HG03432 (cell line): ENCODE results near the gene SBK1.

Experiments used
- ATAC-seq: cut with Tn5 transposase; IDR thresholded peaks from one replicate; pipeline ENCODE4 v1.9.1; 2021; ENCODE audit warnings: mild to moderate bottlenecking, moderate library complexity; ENCODE audit not compliant: unreplicated experiment

The SBK1 gene

DNA sequence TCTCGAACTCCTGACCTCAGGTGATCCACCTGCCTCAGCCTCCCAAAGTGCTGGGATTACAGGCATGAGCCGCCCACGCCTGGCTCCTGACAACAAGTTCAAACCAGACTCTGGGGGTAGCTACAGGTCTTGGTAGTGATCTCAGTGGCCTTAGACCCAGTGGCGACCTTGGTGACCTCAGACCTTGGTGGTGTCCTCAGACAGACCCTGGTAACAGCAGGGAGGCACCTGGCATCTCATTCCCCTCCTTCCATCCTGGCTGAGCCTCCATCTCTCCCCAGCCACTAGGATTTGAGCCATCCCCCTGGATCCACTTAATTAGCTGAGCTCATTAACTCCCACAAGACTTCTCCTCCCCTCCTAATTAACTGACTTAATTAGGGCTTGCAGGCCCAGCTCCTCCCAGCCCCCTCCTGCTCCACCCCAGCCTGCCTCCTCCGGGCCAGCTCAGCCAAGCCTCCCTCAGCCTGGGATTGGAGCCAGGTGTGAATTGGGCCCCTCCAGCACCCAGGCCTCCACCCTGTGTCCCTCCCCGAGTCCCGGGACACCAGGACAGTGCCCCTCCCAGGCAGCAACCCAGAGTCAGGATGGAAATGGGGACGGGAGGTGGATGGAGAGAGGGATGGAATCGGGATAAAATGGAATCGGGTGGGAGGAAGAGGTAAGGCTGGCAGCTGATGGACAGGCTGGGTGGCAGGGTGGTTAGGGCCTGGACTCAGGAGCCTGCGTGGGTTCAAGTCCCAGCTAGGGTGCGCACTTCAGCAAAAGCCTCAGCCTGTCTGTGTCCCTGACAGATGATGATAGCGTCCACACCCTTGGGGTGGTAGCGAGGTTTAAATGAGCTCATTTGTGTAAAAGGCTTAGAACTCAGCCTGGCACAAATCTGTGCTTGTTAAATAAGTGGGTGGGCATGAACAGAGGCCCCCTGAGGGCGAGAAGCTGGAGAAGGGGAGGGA lies 11.2 kb upstream of the SBK1 start:
- no peak for ATAC-seq

DNA sequence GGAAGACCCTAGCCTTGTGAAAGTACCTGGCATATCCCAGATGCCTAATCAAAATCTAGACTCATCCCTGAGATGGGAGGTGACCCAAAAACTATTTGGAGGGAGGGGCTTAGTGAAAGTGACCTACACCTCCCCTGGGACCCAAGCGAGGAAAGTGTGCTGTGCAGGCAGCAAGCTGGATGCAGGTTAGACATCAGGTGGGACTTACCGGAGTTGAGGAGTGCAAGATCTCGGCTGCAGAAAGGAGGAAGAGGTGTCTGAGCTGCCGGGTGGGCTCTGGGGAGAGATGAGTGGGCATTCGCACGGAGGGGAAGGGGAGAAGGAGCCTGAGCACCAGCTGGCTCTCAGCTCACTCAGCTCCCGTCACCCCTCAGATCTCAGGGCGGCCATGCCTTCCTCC lies 10.3 kb upstream of the SBK1 start:
- ATAC-seq, result no peak

DNA sequence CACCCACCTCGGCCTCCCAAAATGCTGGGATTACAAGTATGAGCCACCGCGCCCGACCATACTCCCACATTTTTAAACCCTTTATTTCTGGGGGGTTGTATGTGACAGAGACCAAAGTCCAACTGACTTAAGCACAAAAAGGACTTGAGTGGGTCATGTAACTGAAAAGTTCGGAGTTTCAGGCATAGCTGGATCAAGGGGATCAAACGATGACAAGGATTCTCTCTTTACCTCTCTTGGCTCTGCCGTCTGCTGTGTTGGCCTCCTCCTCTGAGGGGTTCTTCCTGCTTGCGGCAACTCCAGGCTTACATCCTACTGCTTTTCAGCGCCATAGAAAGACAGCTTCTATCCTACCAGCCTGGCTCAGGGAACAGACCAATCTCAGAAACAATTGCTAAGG lies 9.2 kb upstream of the SBK1 start:
- no peak for ATAC-seq

DNA sequence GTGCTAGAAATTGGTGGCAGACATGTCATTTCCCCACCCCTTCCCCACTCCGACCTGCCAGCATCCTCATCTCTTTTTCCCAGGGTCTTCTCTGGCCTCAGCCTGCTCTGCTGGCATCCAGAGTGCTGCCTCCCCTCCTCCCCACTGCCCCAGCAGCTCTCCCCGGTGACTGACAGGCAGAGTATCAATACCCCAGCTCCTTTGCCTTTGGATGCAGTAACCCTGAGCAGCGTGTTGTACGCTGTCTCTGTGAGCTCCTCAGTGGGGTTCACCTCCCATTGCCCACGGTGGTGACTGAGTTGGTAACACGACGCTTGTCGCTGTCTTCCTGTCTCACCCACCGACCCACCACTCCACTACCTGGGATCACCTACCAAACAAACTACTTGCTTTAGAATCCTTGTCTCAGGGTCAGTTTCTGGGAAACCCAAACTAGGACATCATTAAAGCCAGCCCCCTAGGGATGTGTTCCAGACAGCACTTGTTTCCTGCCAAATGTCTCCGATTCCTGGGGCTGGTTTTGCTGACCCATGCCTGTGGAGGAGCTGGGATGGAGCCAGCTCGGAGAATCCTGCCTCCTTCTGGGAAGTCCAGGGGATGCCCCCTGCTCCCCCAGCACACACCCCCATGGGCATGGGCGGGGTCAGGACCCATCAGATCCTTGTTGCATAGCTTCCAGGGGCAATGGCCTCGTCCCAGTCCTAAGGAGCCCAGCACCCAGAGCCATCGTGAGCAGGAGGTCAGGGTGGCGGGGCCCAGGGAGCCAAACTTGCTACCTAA lies 8.3 kb upstream of the SBK1 start:
- ATAC-seq, result no peak

DNA sequence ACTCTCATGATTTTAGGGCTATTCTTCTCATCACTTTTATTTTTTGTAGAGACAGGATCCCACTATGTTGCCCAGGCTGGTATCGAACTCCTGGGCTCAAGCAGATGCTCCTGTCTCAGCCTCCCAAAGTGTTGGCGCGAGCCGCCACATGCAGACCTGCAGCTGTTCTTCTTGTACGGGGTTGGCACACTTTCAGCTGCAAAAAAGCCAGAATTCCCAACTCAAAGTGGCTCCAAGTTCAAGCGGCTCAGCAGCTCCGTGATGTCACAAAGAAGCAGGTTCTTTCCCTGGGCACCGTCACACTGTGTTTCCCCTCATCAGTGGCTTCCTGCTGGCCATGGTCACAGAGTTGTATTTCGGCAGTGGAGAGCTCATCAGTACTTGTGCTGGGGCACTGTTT lies 6.7 kb upstream of the SBK1 start:
- ATAC-seq, result no peak

DNA sequence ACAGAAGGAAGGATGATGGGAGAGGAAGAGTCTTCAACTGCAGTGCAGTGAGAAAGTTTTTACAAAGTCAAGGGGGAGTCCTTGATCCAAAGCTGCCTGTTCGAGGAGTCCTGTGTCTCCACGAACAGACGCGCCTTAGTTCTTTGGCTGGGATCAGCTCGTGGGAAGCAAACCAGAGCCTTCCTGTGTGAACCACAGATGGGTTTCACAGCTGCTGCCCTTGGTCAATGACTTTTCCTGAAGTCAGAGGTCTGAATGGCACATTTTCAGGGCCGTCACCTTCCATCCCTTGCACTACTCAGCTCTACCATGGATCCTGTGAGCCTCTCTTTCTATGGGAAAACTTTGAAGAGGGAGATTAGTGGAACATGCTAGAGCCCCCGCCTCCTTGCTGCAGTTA lies 4.2 kb upstream of the SBK1 start:
- ATAC-seq, result no peak

DNA sequence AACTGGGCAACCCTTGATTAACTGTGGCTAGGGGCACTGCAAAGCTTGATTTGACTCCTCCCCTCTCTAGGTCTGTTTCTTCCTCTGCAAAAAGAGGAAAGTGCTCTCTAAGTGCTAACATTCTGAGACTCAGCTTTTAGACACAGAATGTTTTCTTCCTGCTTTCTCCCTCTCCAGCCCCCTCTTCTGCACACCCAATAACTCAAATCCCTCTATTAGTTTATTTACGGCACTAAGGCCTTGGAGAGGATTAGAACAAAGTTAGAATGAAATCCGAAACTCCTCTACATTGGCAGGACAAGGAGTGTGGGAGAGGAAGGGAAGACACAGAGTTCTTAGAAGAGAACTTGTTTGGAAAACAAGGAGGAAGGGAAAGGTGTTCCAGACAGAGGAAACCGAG lies 3.3 kb upstream of the SBK1 start:
- ATAC-seq, result no peak

DNA sequence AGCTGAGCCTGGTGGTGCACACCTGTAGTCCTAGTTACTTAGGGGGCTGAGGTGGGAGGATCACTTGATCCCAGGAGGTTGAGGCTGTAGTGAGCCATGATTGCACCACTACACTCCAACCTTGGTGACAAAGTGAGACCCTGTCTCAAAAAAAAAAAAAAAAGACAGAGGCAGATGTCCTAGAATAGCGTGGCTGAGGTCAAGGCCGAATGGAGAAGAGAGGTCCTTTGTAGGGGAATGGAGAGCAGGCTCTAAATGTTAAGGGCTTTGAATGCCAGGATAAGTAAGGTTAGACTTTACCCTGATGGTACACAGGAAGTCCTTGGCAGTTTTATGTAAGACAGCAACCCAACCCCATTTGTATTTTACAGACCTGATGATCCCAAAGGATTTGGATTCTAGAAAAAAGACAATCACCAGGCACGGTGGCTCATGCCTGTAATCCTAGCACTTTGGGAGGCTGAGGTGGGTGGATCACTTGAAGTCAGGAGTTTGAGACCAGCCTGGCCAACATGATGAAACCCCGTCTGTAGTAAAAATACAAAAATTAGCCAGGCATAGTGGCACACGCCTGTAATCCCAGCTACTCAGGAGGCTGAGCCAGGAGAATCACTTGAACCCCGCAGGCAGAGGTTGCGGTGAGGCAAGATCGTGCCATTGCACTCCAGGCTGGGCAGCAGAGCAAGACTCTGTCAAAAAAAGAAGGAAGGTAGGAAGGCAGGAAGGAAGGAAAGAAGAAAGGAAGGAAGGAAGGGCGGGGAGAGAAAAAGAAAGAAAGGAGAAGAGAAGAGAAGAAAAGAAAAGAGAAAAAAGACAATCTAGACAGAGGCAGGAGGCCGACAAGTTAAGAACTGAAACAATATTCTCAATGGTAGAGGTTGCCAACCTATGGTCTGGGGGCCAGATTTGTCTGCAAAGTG lies 2.1 kb upstream of the SBK1 start:
- ATAC-seq, result no peak

DNA sequence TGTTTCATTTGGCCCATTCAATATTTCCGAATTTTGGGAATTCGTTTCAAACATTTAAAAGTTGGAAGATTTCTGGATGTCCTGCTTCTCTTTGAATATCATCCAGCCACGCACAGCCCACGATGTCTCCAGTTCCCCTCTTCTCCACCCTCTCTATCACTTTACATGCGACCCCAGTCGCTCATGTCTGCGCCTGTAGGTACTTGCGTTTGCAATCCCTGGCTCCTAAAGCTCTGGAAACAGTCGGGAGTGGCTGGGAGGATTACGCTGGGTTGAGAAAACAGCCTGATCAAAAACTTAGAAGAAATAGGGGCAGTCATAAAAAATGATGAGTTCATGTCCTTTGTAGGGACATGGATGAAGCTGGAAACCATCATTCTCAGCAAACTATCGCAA lies 1.5 kb upstream of the SBK1 start:
- ATAC-seq, result no peak

DNA sequence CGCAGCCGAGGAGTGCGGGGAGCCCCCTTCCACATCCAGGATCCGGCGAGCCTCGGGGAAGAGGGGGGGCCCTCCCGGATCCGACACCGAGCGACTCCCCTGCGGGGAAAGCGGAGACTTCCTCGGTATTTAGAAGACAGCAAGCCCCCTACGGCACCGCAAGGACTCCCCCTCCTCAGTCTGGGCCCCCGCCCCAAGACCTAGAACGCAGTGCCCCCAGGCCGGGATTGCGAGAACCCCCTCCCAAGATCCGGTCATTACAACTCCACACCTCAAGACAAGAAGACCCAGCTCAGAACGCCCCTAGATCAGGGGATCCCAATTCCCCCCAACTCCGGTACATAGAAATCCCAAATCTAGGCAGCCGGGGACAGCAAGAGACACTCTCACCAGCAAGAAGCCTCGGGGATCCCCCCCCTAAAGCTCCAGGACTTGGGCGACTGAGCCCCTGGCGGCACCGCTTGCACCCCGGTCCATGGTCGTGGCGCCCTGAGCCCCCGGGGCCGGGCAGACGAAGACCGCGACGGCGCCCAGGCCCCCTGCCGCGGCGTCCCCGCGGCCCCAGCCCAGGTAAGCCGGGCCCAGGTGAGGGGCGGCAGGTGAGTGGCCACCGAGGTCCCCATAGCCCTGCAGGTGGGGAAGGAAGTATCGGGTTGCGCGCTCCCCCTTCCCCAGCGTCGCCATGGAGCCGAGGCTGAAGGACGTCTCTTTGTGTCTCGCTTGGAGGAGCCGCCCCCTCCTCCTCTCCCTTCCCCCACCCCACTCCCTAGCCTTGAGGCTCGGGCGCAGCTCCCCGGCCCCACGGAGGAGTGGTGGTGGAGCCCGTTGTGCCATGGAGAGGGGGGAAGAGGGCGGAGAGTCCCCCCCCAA lies 641 bp downstream of the SBK1 start:
- ATAC-seq, result no peak

DNA sequence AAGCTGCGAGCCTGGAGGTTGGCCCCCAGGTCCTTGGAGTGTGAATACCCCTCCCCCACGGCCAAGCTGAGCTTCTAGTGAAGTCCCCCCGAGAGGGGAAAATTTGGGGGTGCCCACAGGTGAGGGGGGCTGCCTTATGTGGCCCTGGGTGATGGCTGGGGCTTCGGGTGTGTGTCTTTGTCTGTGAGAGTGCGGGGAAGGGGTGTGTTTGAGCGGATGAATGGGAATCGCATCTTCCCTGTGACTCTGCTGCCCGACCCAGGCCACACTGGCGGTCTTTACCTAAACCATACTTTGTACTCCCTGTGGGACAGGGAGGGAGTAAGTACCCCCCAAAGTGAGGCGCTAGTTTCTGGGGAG lies 1.3 kb downstream of the SBK1 start:
- no peak for ATAC-seq

DNA sequence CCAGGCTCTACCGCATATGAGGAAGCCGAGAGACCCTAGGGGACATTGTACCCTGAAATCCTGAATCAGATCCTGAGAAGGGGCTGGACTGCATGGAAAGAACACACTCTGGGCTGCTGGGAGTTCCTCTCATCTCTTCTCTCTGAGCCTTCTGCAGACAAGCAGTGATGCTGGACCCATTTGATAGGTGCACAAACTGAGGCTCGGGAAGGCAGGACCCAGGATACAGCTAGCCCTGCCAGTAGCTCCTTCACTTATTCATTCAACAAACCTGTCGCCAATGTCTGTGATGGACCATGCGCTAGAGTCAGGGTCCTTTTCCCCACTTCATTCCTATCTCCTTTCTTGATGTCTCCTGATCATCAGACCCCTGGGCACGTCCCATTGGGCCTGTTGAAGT lies 1.9 kb downstream of the SBK1 start:
- ATAC-seq, result no peak

DNA sequence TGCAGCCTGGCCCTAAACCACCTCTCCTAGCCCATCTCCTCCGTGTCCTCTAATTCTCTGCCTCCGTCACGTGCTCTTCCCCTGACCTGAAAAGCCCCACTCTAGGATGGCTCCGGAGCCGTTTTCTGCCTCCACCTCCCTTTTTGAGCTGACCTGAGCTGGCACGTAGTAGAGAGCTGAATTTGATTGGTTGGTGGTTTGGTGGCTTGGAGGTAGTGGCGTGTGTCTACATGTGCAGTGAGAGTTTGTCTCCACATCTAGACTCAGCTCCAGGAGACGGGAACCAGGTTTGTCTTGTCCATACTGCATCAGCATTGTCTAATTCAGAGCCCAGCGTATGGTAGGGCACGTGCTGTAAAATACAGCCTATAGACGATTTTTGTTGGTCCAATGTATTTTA lies 3.0 kb downstream of the SBK1 start:
- no peak for ATAC-seq

DNA sequence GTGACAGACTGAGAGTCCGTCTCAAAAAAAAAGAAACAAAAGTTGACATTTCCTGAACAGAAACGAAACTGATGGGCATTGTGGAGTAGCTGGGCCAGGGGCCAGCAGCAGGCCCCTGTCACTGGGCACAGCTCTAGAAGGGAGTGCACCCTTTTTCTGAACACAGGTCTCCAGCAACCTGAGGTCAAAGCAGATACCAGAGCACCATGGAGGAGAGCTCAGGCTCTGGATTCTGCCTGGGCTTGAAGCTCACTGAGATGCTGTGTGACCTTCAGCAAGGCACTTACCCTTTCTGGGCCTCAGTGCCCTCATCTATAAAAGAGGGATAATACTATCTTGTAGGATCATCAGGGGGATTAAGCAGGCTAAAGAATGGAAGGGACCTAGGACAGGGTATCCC lies 5.0 kb downstream of the SBK1 start:
- ATAC-seq, result no peak

DNA sequence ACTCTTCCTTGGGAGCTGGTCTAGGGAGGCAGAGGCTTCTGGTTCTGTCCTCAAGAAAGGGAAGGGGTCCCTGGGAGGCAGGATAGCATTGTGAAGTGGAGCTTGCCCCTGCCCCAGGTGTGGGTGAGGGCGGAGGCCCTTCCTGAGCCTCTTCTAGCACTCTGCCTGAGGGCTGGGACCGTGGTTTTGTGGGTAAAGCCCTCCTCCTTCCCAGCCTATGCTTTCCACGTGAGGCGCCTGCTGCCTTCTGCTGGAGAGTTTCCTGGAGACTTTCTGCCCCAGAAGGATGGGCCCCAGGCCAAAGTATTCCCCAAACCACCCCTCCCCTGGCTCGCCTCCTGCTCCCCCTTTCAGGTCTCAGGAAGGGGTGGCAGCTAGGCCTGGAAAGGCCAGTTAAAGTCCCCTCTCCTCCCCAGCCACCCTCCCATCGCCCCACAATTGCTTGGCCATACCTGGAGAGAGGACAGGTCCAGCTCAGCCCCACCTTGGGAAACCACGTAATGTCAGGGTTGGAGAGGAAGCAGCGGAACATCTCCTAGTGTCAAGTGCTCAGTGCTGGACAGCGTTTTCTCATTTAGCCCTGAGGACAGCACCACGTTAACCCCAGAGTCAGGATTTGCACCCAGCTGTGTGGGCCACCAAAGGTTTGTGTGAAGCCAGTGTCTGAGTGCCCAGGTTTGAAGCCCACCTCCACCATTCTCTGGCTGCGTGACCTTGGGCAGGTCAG lies 5.6 kb downstream of the SBK1 start:
- ATAC-seq, result no peak

DNA sequence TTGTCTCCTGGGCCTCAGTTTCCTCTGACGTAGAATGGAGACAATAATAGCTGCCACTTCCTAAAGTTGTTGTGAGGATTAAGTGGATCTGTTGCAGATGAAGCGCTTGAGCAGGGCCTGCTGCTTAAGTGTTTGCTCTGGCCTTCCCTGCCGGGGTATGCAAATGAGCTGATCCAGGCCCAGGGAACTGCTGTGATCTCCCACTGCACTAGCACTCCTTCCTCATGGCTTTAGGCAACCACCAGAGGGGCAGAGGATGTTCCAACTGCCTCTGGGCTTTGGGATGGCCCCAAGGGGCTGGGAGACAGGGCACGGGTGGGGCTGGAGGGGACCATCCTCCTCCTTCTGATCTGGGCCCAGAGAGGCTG lies 6.2 kb downstream of the SBK1 start:
- no peak for ATAC-seq

DNA sequence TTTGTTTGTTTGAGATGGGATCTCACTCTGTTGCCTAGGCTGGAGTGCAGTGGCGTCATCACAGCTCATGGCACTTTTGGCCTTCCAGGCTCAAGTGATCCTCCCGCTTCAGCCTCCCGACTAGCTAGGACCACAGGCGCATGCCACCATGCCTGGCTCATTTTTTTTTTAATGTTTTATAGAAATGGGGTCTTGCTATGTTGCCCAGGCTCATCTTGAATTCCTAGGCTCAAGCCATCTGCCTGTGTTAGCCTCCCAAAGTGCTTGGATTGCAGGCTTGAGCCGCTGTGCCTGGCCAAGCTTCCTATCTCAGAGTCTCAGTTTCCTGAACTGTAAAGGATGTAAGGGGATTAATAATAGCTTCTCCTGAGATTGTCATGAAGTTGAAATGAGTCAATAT lies 8.0 kb downstream of the SBK1 start:
- no peak for ATAC-seq

DNA sequence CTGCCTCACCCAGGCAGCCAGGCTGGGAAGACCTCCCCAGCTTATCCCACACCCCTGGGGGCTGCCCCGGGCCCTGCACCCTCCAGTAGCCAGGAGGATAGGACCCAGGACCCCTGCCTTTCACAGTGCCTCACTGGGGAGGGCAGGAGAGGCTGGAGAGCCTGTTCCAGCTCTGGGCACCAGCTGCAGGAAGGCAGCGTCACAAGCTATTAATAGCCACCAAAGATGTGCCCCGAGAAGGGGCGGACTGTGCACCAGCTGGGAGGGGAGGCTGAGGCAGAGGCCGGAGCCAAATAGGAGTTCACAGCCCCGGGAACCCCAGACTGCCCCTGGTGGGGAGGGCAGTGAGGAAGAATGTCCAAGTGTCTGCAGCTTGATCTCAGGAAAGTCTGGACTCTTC lies 8.8 kb downstream of the SBK1 start:
- no peak for ATAC-seq

DNA sequence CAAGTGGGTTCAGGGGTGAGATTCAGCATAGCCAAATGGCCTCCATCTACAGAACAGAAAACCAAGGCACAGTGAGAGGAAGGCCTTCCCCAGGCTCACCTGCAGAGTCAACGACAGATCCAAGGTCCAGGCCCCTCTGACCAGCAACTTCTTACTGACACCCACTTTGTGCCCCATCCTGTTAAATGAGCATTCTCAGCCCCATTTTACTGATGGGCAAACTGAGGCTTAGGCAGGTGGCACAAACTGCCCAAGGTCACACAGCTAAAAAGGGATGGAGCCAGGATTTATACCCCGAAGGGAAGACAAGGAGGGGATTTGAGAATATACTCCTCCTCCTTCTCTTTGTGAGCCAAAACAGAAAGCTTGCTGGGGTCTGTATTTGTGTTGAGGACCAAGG lies 9.3 kb downstream of the SBK1 start:
- ATAC-seq, result no peak

DNA sequence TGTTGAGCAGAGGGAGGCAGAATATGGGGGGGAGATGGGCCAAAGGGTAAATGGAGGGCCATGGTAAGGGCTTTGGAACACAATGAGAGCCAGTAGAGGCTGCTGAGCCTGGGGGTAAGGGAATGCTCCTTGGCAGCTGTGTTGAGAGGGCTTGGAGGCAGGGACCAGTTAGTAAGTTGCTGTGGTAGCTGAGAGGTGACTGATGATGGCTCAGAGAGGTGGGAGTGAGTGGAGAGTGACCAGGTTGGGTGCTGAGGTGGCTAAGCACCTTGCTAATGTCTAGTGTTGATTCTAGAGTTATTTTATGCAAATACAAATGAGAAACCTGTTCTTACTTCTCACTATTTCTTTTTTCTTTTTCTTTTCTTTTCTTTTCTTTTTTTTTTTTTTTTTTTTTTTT lies 10.8 kb downstream of the SBK1 start:
- no peak for ATAC-seq
